PC-3 (cell line): ENCODE measurements around the gene CASP6.

Source experiments
- CTCF ChIP-seq: fragments of 300-600 bp; sonication (generic); conservative IDR thresholded peaks from 2 replicates; pipeline ENCODE4 v1.5.1; 2017; ENCODE audit warnings: antibody characterized with exemption, low read depth, mild to moderate bottlenecking, low read length
- EZH2 ChIP-seq: fragments of 300-600 bp; sonication (generic); IDR thresholded peaks from one replicate; pipeline ENCODE4 v1.6.1; 2017; ENCODE audit warnings: antibody characterized with exemption, mild to moderate bottlenecking, low read length; ENCODE audit not compliant: unreplicated experiment

GRCh38 chr4:109645874-109646710, 57.2 kb downstream of the CASP6 start:
- TF ChIP-seq EZH2 (no peak), CTCF (no peak)
